Fibroblast of skin of scalp (primary cell): ENCODE data around the gene FZD1.
"Not testable (repeated sequence)": the region's sequence is repeated elsewhere in the genome, so short reads cannot be mapped to it uniquely, and the experiment has no call there.

Source experiments
- DNase-seq: peaks from one replicate; pipeline ENCODE4 v3.0.0-alpha.2; 2013

The FZD1 gene

DNA sequence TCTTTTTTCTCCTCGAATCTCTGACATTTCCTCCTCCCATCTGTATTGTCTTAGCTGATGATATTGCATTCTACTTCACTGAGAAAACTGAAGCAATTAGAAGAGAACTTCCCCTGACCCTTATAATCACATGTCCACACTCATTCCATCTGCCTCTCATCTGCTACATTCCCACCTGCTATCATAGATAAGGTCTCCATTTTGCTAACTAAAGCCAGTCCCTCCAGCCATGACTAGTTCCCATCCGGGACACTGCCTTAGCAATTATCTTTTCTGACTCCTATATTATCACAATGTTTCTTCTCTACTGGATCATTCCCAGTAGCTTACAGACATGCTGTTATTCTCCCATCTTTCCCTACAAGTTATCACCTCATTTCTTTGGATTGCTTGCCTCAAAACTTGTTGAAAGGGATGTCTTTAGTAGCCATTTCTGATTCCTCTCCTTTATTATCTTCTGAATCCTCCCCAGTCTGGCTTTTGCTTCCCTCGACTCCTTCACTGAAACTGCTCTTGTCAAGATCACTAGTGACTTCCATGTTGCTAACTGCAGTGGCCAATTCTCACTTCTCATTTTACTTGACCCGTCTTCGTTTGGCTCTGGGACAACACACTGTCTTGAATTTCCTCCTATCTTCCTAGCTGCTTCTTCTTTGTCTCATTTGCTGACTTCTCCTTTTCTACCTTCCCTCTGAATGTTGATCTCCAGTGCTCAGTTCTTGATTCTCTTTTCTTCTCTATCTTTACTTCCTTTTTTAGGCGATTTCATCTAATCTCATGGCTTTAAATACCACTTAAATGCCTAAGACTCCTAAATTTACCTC, 35.9 kb downstream of the FZD1 start:
- DNase-seq: no peak

- no peak for DNase-seq
Observed at GRCh38 chr7:91302794-91303193, 38.6 kb downstream of the FZD1 start.

DNA sequence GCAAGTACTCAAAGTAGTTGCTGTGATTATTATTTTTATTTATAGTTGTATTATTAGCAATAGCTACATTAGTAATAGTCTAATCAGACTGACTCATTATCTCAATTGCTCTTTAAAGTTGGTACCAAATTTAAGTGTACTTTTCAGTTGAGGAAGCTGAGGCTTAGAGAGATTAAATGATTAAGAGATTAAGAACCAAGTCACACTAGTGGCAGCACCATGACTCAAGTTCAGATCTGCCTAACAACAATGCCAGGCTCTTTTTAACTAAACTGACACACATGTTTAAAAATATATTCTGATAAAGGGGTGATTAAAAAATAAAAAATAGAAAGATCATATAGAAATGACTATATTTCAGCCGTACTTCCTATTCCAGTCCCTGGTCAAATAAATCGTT, 42.0 kb downstream of the FZD1 start:
- DNase-seq: no peak

GRCh38 chr7:91307467-91307866, 43.2 kb downstream of the FZD1 start:
- no peak for DNase-seq

DNA sequence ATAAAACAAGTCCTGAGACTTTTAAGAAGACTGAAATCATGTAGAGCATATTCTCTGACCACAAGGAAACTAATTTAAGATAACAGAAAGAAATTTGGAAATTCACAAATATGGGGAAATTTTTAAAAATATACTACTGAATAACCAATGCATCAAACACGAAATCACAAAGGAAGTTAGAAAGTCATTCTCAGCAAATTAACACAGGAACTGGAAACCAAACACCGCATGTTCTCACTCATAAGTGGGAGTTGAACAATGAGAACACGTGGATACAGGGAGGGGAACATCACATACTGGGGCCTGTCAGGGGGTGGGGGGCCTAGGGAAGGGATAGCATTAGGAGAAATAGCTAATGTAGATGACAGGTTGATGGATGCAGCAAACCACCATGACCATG, 44.0 kb downstream of the FZD1 start:
- not testable (repeated sequence) for DNase-seq

DNA sequence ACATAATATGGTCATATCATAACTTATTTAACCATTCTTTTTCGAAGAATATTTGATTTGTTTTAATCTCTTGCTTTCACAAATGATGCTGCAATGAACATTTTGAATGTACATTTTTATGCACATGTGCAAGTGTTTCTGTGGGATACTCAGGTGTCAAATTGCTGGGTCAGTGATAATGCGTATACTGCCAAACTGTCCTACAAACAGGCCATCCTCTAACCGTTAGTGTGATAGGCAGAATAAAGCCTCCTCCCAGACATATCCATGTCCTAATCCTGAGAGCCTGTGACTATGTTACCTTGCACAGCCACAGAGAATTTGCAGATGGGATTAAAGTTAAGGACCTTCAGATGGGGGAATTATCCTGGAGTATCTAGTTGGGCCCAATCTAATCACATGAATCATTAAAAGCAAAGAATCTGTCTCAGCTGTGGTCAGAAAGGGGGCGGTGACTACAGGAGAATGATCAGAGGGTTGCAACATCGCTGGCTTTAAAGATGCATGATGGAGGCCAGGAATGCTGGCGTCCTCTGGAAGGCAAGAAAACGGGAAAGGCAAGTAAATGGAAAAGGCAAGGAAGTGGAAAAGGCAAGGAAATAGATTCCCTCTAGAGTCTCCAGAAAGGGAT, 46.7 kb downstream of the FZD1 start:
- DNase-seq: peak; percentile 56

DNA sequence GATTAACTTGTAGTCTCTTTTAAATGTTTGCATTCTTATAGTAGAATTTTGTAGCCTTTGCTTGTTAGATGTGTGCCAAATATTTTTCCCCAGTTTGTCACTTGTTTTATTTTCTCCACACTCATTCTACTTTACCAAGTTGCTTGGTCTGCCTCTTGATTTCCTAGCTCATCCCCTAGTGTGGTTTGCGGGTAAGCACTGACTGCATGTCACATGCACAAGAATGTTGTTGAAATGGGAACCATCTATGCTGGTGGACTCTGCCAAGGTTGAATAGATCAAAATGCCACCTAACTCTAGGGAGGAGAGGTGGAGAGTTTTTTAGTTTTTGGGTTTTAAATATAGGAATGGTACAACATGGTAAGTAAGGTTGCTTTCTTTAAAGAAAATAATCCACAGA, 47.6 kb downstream of the FZD1 start:
- no peak for DNase-seq

GRCh38 chr7:91313113-91313512, 48.9 kb downstream of the FZD1 start:
- DNase-seq: no peak

- DNase-seq: peak; percentile 46
Observed at GRCh38 chr7:91314591-91315323, 50.5 kb downstream of the FZD1 start.

GRCh38 chr7:91316426-91316825, 52.2 kb downstream of the FZD1 start:
- no peak for DNase-seq

DNA sequence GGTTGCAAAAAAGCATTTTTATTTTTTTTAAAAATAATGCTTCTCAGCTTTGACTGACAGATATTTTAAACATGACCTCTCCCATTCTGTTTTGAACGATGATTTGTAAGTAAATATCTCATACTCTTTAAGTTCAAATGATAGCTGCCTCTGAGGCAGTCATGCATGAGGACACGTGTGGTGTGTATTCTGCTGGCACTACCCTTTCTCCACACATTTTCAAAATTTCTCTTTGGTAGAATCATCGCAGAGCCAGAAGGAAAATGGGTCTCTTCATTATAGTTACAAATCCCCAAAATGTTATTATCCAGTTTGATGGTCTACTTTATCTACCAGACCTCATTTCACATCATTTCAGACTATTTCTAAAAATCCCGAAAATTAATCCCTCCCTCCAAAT, 55.1 kb downstream of the FZD1 start:
- DNase-seq: no peak

- no peak for DNase-seq
Observed at GRCh38 chr7:91320366-91321078, 56.3 kb downstream of the FZD1 start.
